ENCODE results near the gene CASK.

GRCh38 chrX:41919870-41920269 lies 3.5 kb downstream of the CASK start:
- no peak for TF ChIP-seq CTCF (IDR thresholded peaks at IDR 0.05)
- TF ChIP-seq TCF7L2 (IDR thresholded peaks at IDR 0.05; ENCODE audit: low read depth, low read length), result no peak
- TF ChIP-seq POLR2AphosphoS5 (IDR thresholded peaks at IDR 0.05; ENCODE audit: low read depth, low read length), result no peak

All from Panc1 (cell line).